Fibroblast of skin of scalp (primary cell): Measurements from ENCODE around the gene TMEM135.

Experiments used
- DNase-seq: peaks from one replicate; pipeline ENCODE4 v3.0.0-alpha.2; 2013

Gene TMEM135

GRCh38 chr11:87366346-87366745, 328.6 kb downstream of the TMEM135 start:
- no peak for DNase-seq

GRCh38 chr11:87366763-87367405, 329.1 kb downstream of the TMEM135 start:
- no peak for DNase-seq

DNA sequence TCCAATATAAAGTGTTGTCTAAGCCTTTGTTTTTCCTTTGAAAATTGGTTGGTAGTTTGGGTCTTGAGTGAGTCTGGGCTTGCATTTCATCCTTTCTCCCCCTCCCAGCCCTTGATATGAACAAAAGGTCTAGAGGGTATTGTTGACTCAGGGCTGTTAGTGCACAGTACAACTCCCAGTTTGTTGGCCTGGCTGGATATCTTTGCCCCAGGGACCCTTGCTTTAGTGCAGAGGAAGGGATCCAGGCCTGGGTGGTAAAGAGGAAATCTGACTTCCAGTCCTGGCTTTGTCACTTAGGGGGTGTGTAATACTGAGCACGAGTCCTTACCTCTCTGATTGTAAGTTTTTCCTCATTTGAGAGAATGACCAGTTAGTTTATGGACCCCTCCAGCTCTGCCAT, 330.4 kb downstream of the TMEM135 start:
- DNase-seq = no peak

GRCh38 chr11:87368858-87369480, 331.2 kb downstream of the TMEM135 start:
- no peak for DNase-seq

GRCh38 chr11:87369888-87370287, 332.2 kb downstream of the TMEM135 start:
- DNase-seq = no peak

DNA sequence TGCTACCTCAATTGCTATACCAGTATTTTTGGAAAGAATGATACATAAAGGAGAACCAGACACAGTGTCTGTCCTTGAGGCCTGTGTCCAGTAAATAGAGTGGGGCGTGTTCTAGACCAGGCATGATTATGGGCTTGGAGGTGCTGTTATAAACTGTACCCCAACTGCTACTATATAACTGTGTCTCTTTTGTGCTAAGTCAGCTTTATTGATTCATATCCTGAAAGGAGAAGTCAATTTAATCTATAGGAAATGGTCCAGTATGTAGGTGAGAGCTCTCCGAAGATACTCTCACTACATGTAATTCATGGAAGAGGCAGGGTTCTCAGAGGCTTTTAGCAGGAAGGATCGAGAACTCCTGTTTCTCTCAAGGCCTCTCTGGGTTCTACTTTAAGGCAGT, 334.3 kb downstream of the TMEM135 start:
- DNase-seq = no peak
